Kidney glomerular epithelial cell (primary cell): ENCODE measurements around the gene SEC14L6.
"Not testable (repeated sequence)": the region's sequence is repeated elsewhere in the genome, so short reads cannot be mapped to it uniquely, and the experiment has no call there.

ENCODE experiments used
- DNase-seq: peaks from one replicate; lab custom pipeline; 2025; lab: John Stamatoyannopoulos, UW

SEC14L6 gene

DNA sequence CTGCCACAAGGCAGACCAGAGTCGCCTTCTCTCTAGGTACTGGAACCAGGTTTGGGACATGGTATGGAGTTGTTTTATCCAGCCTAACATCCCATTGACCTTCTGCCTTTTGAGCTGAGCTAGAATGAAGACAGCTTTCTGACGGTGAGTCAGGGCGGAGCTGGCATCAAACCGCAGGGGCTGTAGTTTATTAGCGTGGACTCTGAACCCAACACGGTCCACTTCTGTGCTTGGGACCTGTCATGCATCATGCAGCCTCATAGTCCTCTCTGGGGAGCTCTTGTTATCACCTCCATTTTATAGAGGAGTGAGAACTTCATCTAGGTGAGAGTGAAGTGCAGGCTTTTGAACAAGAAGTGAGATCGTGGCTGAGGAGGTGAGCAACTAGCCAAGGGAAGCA lies 19.6 kb upstream of the SEC14L6 start:
- no peak for DNase-seq

DNA sequence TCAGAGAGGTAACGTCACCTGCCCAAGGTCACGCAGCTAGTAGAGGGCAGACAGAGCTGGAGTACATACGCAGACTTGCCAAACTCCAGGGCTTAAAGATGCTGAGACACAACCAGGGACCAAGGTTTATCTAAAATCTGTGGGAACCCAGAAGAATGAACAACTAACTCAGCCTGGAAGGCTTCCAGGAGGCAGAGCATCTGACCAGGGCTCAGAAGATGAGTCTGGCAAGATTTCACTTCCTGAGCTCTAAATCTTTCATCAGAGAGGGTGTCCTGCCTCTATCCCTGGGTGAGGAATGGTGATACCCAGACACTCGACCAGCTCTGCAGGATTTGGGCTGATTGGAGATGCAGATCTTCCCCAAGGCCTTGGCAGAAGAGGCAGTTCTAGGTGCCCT lies 18.8 kb upstream of the SEC14L6 start:
- DNase-seq = no peak

DNA sequence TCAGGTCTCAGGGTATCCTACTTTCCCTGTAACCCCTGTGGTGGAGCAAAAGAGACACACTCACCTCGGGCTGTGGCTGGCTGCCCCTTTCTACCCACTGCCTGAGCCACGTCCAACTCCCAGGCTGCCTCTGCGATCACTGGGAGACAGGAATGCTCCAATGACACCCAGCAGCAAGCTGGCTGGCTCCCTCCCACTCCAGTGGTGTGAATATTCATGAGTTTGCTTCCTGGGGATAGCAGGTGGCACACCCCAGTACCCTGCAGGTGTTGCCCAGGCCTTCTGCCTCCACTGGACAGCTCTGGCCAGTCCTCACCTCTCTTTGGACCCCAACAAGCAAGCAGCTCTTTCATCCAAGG lies 18.2 kb upstream of the SEC14L6 start:
- DNase-seq = no peak

- no peak for DNase-seq
These were observed 17.7 kb upstream of the SEC14L6 start for GRCh38 chr22:30564045-30564760.

GRCh38 chr22:30562366-30562765 lies 15.8 kb upstream of the SEC14L6 start:
- DNase-seq = peak; percentile 77

DNA sequence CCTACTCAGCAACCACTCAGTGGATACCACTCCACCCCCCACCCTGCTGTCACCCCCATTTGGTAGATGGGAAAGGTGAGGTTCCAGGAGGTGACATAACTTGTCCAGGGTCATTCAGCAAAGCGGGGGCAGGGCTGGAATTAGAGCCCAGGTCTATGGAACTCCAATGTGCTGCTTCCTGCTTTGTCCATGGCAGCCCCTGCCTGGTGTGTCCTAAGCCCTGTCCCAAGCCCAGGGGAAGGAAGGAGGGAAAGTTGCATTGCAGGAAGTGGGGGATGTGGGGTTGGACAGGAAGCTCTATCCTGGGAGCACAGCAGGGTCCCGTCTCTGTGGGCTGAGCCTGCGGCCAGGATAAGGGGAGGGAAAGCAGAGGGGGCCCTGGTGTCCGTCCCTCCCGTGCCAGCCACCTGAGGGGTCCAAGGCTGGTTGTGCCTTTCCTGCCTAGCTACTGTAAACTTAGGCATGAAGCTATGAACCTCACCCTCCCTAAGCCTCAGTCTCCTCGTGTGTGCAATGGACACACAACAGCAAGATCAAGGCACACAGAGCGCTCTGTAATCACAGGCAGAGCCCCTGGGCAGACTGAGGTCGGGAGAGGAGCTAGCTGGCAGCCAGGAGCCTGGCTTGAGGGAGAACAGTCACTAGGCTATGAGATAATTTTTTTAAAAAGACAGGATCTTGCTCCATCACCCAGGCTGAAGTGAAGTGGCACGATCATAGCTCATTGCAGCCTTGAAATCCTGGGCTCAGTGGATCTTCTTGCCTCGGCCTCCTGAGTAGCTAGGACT lies 15.1 kb upstream of the SEC14L6 start:
- no peak for DNase-seq

DNA sequence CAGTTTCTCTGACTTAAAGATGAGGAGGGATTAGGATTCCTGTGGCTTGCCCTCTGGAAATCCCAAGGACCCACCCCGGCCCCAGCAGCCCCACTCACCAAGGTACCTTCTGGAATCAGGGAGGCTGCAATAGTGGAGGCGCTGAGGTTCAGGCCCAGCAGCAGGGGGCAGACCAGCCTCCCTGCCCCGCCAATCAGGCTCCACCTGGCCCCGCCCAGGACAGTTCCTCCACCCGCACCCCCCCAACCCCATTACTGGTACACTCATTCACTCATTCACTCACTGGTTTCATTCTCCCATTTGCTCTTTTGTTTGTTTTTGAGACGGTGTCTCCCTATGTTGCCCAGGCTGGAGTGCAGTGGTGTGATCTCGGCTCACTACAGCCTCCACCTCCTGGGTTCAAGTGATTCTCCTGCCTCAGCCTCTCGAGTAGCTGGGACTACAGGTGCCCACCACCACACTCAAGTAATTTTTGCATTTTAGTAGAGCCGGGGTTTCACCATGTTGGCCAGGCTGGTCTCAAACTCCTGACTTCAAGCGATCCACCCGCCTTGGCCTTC lies 14.2 kb upstream of the SEC14L6 start:
- not testable (repeated sequence) for DNase-seq

DNA sequence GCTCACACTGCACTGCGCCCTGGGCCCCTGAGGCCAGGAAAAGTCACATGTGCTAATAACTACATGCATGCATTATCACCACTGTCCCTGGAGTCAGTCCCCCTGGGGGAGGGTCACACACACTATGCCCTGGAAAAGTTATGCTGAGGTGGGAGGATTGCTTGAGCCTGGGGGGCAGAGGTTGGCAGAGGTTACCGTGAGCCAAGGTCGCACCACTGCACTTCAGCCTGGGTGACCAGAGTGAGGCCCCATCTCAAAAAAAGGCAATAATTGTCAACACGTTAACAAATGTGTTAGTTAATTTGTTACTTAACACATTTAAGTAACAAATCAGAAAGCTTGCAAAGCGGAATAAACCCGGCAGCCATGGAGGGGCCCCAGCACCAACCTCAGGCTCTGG lies 13.3 kb upstream of the SEC14L6 start:
- DNase-seq = no peak

- no peak for DNase-seq
These were observed 10.7 kb upstream of the SEC14L6 start for GRCh38 chr22:30557243-30557642.

- DNase-seq = no peak
These were observed 9.8 kb upstream of the SEC14L6 start for GRCh38 chr22:30556388-30556787.

DNA sequence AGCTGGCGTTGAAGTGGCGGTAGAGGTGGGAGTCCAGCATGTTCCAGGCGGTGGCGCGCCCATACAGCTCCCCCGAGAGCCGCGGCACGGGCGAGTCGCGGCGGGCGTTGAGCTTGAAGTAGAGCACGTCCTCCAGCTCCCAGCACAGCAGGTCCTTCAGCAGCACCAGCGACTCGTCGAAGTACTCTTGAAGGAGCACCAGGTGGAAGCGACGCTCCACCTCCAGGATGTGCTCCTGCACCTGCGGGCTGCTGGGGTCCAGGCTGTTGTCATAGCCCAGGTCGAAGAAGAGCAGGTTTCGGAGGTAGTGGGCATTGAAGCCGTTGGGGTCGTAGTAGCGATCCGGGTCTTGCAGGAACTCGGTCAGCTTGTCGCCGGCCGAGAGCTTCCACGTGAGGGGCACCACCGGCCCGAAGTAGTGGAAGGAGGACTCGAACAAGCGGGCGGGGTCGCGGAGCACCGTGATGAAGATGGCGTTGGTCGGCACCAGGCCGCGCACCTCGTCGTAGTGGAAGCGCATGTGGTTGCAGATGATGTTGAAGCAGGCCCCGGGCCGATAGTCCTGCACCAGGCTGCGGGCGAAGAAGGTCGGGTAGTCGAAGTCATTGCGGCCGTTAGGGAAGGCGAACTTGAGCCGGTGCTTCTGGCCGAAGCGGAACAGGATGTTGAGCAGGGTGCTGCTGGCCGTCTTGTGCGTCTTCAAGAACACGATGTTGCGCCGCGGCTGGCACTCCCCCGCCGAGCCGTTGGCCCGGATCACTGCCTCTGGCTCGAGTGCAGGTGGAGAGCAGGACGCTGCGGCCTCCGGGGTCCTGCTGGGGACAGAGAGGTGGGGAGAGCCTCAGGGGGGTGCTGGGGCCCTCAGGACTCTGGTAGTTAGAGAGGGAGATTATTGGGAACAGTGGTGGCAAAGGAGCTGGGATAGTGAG lies 9.0 kb upstream of the SEC14L6 start:
- no peak for DNase-seq

GRCh38 chr22:30553971-30554370 lies 7.4 kb upstream of the SEC14L6 start:
- DNase-seq = no peak

GRCh38 chr22:30552719-30553118 lies 6.2 kb upstream of the SEC14L6 start:
- DNase-seq = no peak

- DNase-seq = not testable (repeated sequence)
These were observed 5.3 kb upstream of the SEC14L6 start for GRCh38 chr22:30551813-30552212.

DNA sequence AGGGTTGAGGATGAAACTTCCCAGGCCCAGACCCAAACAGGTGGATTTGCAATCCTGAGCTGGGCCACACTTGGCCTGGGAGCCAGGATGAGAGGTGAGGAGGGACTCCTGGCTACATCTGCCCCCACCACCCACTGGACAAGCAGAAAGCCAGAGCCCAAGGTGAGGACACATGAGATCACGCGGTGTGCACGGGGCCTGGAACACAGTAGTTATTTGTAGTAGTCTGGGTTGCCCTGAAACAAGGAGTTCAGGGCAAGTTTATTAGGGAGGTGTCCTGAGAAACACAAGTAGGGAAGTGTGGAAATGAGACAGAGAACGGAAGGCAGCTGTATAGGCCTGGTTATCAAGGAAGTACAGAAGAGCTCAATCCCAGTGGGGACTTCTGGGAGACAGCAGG lies 647 bp upstream of the SEC14L6 start:
- no peak for DNase-seq

DNA sequence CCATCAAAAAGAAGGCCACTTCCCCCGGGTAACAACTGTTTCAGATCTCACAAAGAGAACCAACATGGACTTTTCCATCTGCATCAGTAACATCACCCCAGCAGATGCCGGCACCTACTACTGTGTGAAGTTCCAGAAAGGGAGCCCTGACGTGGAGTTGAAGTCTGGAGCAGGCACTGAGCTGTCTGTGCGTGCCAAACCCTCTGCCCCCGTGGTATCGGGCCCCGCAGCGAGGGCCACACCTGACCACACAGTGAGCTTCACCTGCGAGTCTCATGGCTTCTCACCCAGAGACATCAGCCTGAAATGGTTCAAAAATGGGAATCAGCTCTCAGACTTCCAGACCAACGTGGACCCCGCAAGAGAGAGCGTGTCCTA lies 3.7 kb downstream of the SEC14L6 start:
- no peak for DNase-seq

GRCh38 chr22:30541961-30542810 lies 4.4 kb downstream of the SEC14L6 start:
- DNase-seq = peak; percentile 21

DNA sequence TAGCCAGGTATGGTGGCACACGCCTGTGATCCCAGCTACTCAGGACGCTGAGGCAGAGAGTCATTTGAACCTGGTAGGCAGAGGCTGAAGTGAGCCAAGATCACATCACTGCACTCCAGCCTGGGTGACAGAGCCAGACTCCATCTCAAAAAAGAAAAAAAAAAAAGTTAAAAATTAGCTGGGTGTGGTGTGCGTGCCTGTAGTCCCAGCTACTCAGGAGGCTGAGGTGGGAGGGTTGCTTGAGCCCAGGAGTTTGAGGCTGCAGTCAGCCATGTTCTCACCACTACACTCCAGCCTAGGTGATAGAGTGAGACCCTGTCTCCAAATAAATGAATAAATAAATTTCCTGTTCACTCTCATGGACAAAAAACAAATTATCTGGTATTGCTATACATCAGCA lies 5.0 kb downstream of the SEC14L6 start:
- DNase-seq = not testable (repeated sequence)

DNA sequence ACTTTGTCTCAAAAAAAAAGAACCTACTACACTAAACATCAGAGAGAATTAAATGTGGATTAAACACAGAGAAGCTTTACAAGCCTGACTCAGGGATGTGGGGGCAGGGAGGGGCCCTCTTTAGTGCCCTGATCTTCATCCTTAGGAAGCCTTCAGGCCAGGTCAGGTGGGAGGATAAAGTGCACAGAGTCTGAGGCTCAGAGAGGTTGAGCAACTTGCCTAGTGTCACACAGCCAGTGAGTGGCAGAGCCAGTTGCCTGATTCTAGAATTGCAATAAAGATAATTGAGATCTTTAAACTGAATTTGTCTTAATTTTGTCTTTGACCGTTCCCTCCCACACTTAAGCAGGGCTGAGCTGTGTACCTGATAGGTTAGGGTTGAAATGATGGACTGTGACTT lies 7.2 kb downstream of the SEC14L6 start:
- no peak for DNase-seq

DNA sequence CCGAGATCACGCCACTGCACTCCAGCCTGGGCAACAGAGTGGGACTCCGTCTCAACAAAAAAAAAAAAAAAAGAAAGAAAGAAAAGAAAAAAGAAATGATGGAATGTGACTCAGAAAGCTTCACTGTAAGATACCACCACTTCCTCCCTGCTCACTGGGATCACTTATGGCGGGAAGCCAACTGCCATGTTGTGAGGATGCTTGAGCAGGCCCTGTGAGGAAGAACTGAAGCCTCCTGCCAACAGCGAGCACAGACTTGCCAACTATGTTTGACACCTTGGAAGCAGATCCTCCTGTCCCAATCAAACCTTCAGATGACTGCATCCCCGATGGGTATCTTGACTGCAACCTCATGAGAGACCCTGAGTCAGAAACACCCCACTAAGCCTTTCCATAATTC lies 8.3 kb downstream of the SEC14L6 start:
- no peak for DNase-seq

- no peak for DNase-seq
These were observed 9.3 kb downstream of the SEC14L6 start for GRCh38 chr22:30537083-30537731.
